OCI-LY7 (cell line): Measurements from ENCODE around the gene SLC5A10. TPM values are rescaled to one million over a fixed set of nuclear protein-coding genes. Genes with fewer than 3 reads are reported as not detected.

ENCODE experiments used
- BruUV-seq: library from RNA; stranded (reverse); fragments of 400-500 nt; replicated peaks from 2 replicates; lab custom pipeline; 2021; lab: Mats Ljungman, UMichigan
- CTCF ChIA-PET: fragments of 300-600 bp; sonication (Branson Sonifier 250); formaldehyde crosslinking; loops from one replicate; lab custom pipeline; 2022; ENCODE audit warnings: antibody characterized with exemption; ENCODE audit not compliant: unreplicated experiment; lab: Charles Lee
- POLR2A ChIA-PET: fragments of 300-600 bp; sonication (Branson Sonifier 250); formaldehyde crosslinking; loops from one replicate; lab custom pipeline; 2022; ENCODE audit warnings: antibody characterized with exemption; lab: Charles Lee
- DNase-seq: peaks from one replicate; pipeline ENCODE4 v3.0.0-alpha.2; 2015; ENCODE audit warnings: low spot score
- H2AFZ ChIP-seq: fragments of 200-600 bp; sonication (generic), shearing (Covaris generic); 2 replicates; pipeline ENCODE4 v1.6.1; 2014; ENCODE audit warnings: mild to moderate bottlenecking, antibody characterized with exemption, low read length, moderate library complexity
- H3K27ac ChIP-seq: fragments of 200-600 bp; sonication (generic); 2 replicates; pipeline ENCODE4 v1.5.1; 2014; ENCODE audit warnings: mixed run types, low read depth, mild to moderate bottlenecking, moderate library complexity, low read length, inconsistent platforms; ENCODE audit not compliant: poor library complexity, severe bottlenecking
- H3K36me3 ChIP-seq: fragments of 200-600 bp; sonication (generic); 2 replicates; pipeline ENCODE4 v1.6.1; 2014; ENCODE audit warnings: mild to moderate bottlenecking, antibody characterized with exemption, low read length, moderate library complexity, mixed read lengths; ENCODE audit not compliant: insufficient read depth
- H3K4me1 ChIP-seq: fragments of 200-600 bp; sonication (generic); 2 replicates; pipeline ENCODE4 v1.5.1; 2014; ENCODE audit warnings: mild to moderate bottlenecking, low read length; ENCODE audit not compliant: insufficient read depth, poor library complexity, severe bottlenecking
- H3K4me2 ChIP-seq: fragments of 200-600 bp; sonication (generic); 2 replicates; pipeline ENCODE4 v1.6.1; 2014; ENCODE audit warnings: mild to moderate bottlenecking, low read length
- H3K4me3 ChIP-seq: fragments of 200-600 bp; sonication (generic); 2 replicates; pipeline ENCODE4 v1.5.1; 2014; ENCODE audit warnings: mild to moderate bottlenecking, low read depth, low read length; ENCODE audit not compliant: poor library complexity, severe bottlenecking
- H3K79me2 ChIP-seq: fragments of 200-600 bp; sonication (generic); 2 replicates; pipeline ENCODE4 v1.6.1; 2016; ENCODE audit warnings: low read depth, mild to moderate bottlenecking, low read length, moderate library complexity, mixed read lengths; ENCODE audit not compliant: insufficient read depth
- H3K9me2 ChIP-seq: fragments of 200-600 bp; sonication (generic); 2 replicates; pipeline ENCODE4 v1.6.1; 2016; ENCODE audit warnings: mild to moderate bottlenecking, low read length, mixed read lengths; ENCODE audit not compliant: insufficient read depth
- H3K9me3 ChIP-seq: fragments of 200-600 bp; sonication (generic); 2 replicates; pipeline ENCODE4 v1.6.1; 2014; ENCODE audit warnings: mild to moderate bottlenecking, mixed run types, low read length, mixed read lengths
- H4K20me1 ChIP-seq: fragments of 200-600 bp; sonication (generic); 2 replicates; pipeline ENCODE4 v1.6.1; 2014; ENCODE audit warnings: mild to moderate bottlenecking, antibody characterized with exemption, low read length, moderate library complexity, mixed read lengths; ENCODE audit not compliant: insufficient read depth
- EZH2phosphoT487 ChIP-seq: fragments of 200-600 bp; sonication (generic); IDR thresholded peaks from 2 replicates; pipeline ENCODE4 v1.6.1; 2018; ENCODE audit warnings: low read depth, borderline replicate concordance, mild to moderate bottlenecking, mixed run types, antibody characterized with exemption, low read length, moderate library complexity, mixed read lengths
- intact Hi-C: fragments of 100-400 bp; cut with micrococcal nuclease; formaldehyde crosslinking; loops from one replicate; pipeline ENCODE4 v1.10.0; 2022; ENCODE audit not compliant: unreplicated experiment
- total RNA-seq, 2 experiments: library from RNA; depleted of rRNA in 1 of 2; stranded (reverse); fragments of >200 nt in 1 of 2; shearing (Covaris generic) in 1 of 2; gene quantifications; 2 replicates each; pipeline ENCODE4 v1.2.3, GENCODE V29; 2014 to 2022
- TF ChIP-seq, protein P1 (sequence below): fragments of 200-600 bp; sonication (generic); conservative IDR thresholded peaks from 2 replicates; pipeline ENCODE4 v1.5.1; 2014; ENCODE audit warnings: mild to moderate bottlenecking, antibody characterized with exemption, low read length, moderate library complexity, mixed read lengths

SLC5A10 gene
- total RNA-seq, 2 experiments from 2014 or later, result not detected

DNA sequence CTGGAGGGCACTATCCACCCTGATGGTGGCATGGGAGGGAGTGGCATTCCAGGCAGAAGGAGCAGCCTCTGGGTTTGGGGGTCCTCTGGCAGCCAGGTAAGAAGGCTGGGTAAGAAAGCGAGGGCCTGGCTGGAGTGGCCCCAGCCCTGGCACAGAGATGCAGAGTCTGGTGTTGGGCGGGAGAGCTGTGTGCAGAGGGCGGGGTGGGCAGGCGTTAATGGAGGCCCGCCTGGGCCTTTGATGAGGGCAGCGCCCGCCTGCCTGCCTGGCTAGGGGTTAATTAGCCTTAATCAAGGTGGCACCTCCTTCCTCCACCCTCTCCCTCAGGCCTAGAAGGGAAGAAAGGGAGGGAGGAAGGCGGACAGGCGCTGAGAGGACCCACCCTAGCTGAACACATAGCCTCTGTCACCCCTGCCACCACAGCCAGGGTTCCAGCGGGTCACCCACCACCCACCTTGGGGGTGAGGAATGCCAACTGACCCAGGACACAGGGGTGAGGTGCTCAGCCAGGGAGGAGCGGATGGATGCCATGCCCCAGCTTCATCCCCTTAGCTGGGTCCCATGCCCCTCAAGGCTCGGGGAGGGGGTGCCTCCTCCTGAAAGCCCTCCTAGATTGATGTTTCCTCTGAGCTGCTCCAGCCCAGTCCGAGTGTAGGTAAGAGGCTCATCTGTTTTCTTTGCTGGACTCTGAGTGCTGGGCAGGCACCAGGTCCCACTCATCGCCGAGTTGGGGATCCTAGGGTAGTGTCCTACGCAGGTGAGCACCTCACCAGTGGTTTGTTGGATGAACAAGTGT, 66.0 kb downstream of the SLC5A10 start:
- Histone ChIP-seq H3K9me3 (no peaks in the 10 kb centered on the region), H3K9me2 (no peaks in the 10 kb centered on the region), H3K4me2 (no peak overlapping the region), H3K4me1 (peaks cover 29% of the 10 kb centered on the region), H2AFZ (no peak overlapping the region), H4K20me1 (no peaks in the 10 kb centered on the region), H3K79me2 (no peaks in the 10 kb centered on the region), H3K27ac (no peak overlapping the region), H3K4me3 (no peak overlapping the region), H3K36me3 (peaks cover 41% of the 10 kb centered on the region)
- intact Hi-C loops, result no loop called here
- no TSS peak for BruUV-seq
- CTCF ChIA-PET, result no interaction called here
- no peak for TF ChIP-seq EZH2phosphoT487
- TF ChIP-seq, protein P1, sequence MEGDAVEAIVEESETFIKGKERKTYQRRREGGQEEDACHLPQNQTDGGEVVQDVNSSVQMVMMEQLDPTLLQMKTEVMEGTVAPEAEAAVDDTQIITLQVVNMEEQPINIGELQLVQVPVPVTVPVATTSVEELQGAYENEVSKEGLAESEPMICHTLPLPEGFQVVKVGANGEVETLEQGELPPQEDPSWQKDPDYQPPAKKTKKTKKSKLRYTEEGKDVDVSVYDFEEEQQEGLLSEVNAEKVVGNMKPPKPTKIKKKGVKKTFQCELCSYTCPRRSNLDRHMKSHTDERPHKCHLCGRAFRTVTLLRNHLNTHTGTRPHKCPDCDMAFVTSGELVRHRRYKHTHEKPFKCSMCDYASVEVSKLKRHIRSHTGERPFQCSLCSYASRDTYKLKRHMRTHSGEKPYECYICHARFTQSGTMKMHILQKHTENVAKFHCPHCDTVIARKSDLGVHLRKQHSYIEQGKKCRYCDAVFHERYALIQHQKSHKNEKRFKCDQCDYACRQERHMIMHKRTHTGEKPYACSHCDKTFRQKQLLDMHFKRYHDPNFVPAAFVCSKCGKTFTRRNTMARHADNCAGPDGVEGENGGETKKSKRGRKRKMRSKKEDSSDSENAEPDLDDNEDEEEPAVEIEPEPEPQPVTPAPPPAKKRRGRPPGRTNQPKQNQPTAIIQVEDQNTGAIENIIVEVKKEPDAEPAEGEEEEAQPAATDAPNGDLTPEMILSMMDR, result no peak
- peak; percentile 14 for DNase-seq
- POLR2A ChIA-PET, result no interaction called here

DNA sequence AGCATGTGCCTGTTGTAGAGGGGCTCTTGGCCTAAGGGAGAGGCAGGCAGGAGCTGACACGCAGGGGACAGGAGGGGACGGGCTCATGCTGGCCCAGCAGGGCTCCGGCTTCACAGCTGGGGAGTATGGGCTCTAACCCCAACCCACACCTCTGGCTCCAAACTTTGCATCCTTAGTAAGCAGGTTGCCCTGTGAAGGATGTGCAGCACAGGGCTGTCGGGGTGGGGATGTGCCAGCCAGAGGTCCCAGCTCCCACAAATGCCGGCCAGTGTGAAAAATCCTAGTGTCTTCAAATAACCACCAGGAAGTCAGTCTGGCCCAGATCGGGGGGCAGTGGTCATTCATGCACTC, 66.6 kb downstream of the SLC5A10 start:
- no peak overlapping the region for H3K4me2 ChIP-seq
- H3K27ac ChIP-seq, result peak overlapping the region; percentile 19
- H3K4me3 ChIP-seq, result no peak overlapping the region
- no TSS peak for BruUV-seq
- H4K20me1 ChIP-seq, result no peaks in the 10 kb centered on the region
- ChIA-PET POLR2A (interaction anchor here (0.5 kb wide), 1 partner anchor 20 kb away, joined by 4 read pairs; no protein-coding TSS in a partner anchor), CTCF (no interaction called here)
- DNase-seq, result no peak
- no peak overlapping the region for H2AFZ ChIP-seq
- no peaks in the 10 kb centered on the region for H3K79me2 ChIP-seq
- H3K36me3 ChIP-seq, result peaks cover 45% of the 10 kb centered on the region
- H3K9me2 ChIP-seq, result no peaks in the 10 kb centered on the region
- TF ChIP-seq, protein P1, result no peak
- no peak for TF ChIP-seq EZH2phosphoT487
- intact Hi-C loops, result no loop called here
- H3K4me1 ChIP-seq, result peaks cover 29% of the 10 kb centered on the region
- H3K9me3 ChIP-seq, result no peaks in the 10 kb centered on the region
